ENCODE data around the gene TUFT1. TPM values are rescaled to one million over a fixed set of nuclear protein-coding genes. Genes with fewer than 3 reads are reported as not detected.

TUFT1 gene
- total and polyA plus RNA-seq, 2 of the 13 experiments (the other 11 are each of a cell fraction or from before 2014, with no cell fraction given) = 6.4 to 7.3 TPM

- TF ChIP-seq RARA (CRISPR knock-in tag; IDR thresholded peaks at IDR 0.05) (peak; percentile 55; the same call in 1 of the 2 replicates), ZNF761 (CRISPR knock-in tag; conservative IDR thresholded peaks at IDR 0.05) (0 out of 2 replicates have a peak, but pooled peaks have one; percentile 20), CREM (IDR thresholded peaks at IDR 0.05) (peak; percentile 50; the same call in 1 of the 2 replicates), CREM (CRISPR knock-in tag; IDR thresholded peaks at IDR 0.05) (no peak), ZFP90 (CRISPR knock-in tag; IDR thresholded peaks at IDR 0.05; ENCODE audit: borderline replicate concordance) (0 out of 2 replicates have a peak, but pooled peaks have one; percentile 44), PRPF4 (IDR thresholded peaks at IDR 0.05; ENCODE audit: low read depth, low read length, poor library complexity, severe bottlenecking) (no peak), NONO (IDR thresholded peaks at IDR 0.05) (no peak), NONO (CRISPR knock-in tag; conservative IDR thresholded peaks at IDR 0.05) (peak; percentile 56), ZNF605 (CRISPR knock-in tag; IDR thresholded peaks at IDR 0.05) (0 out of 2 replicates have a peak, but pooled peaks have one; percentile 21), TFDP2 (CRISPR knock-in tag; IDR thresholded peaks at IDR 0.05) (no peak), EED (CRISPR knock-in tag; IDR thresholded peaks at IDR 0.05) (no peak), KDM5B (CRISPR knock-in tag; IDR thresholded peaks at IDR 0.05; ENCODE audit: borderline replicate concordance) (peak; percentile 49; the same call in 1 of the 2 replicates), SIN3B (IDR thresholded peaks at IDR 0.05; ENCODE audit: low read length) (no peak), ZNF501 (CRISPR knock-in tag; IDR thresholded peaks at IDR 0.05) (peak; percentile 78), ZBTB7B (CRISPR knock-in tag; IDR thresholded peaks at IDR 0.05) (0 out of 2 replicates have a peak, but pooled peaks have one; percentile 20), PHF21A (CRISPR knock-in tag; IDR thresholded peaks at IDR 0.05) (peak; percentile 79), ZBTB4 (CRISPR knock-in tag; IDR thresholded peaks at IDR 0.05; ENCODE audit: borderline replicate concordance) (0 out of 2 replicates have a peak, but pooled peaks have one; percentile 80), MXD4 (CRISPR knock-in tag; IDR thresholded peaks at IDR 0.05) (peak; percentile 59; the same call in 1 of the 2 replicates), ZNF781 (CRISPR knock-in tag; IDR thresholded peaks at IDR 0.05; ENCODE audit: borderline replicate concordance, not compliant biosample characterization) (no peak), FOXA3 (CRISPR knock-in tag; IDR thresholded peaks at IDR 0.05) (peak; percentile 84), ELF1 (CRISPR knock-in tag; IDR thresholded peaks at IDR 0.05) (0 out of 2 replicates have a peak, but pooled peaks have one; percentile 6), YY1 (IDR thresholded peaks at IDR 0.05; ENCODE audit: insufficient read depth, insufficient replicate concordance, low read depth, low read length) (peak; percentile 78), ZNF432 (CRISPR knock-in tag; IDR thresholded peaks at IDR 0.05; ENCODE audit: borderline replicate concordance) (no peak), TFAP4 (IDR thresholded peaks at IDR 0.05; ENCODE audit: borderline replicate concordance, low read depth) (peak; percentile 29; the same call in 1 of the 2 replicates), KLF16 (CRISPR knock-in tag; IDR thresholded peaks at IDR 0.05) (no peak), ZNF737 (CRISPR knock-in tag; IDR thresholded peaks at IDR 0.05; ENCODE audit: borderline replicate concordance) (no peak), MED8 (CRISPR knock-in tag; IDR thresholded peaks at IDR 0.05; ENCODE audit: insufficient replicate concordance) (no peak)
These were observed 26.4 kb upstream of the TUFT1 start (continued) for GRCh38 chr1:151513626-151514121.
